H1 (cell line): Measurements from ENCODE around the gene CDC42BPB. TPM values are rescaled to one million over a fixed set of nuclear protein-coding genes. Genes with fewer than 3 reads are reported as not detected.

Experiments used
- BACH1 ChIP-seq: IDR thresholded peaks from 2 replicates; pipeline ENCODE4 v1.6.1; 2012; ENCODE audit warnings: low read length, improper control_type of control experiment
- CTCF ChIP-seq, 3 experiments: IDR thresholded peaks; 1 replicate in 2 of 3; 2 replicates in 1 of 3; pipeline versions ENCODE4 v1.5.1 to v1.6.1; 2011; ENCODE audit warnings: low read length in 3 of 3, mild to moderate bottlenecking in 3 of 3, inconsistent platforms in 2 of 3, low read depth in 1 of 3, moderate library complexity in 1 of 3; ENCODE audit not compliant: insufficient read depth in 1 of 3; ENCODE audit errors: control extremely low read depth in 1 of 3
- HDAC6 ChIP-seq: IDR thresholded peaks from one replicate; pipeline ENCODE4 v1.7.1; 2012; ENCODE audit warnings: low read depth, mild to moderate bottlenecking, inconsistent platforms, low read length, moderate library complexity
- RFX5 ChIP-seq: IDR thresholded peaks from 2 replicates; pipeline ENCODE4 v1.6.1; 2011; ENCODE audit warnings: low read depth, low read length, improper control_type of control experiment, borderline replicate concordance
- SRF ChIP-seq: IDR thresholded peaks from 2 replicates; pipeline ENCODE4 v1.6.1; 2011; ENCODE audit warnings: mild to moderate bottlenecking, low read depth, low read length, moderate library complexity
- YY1 ChIP-seq: IDR thresholded peaks from 2 replicates; pipeline ENCODE4 v1.6.1; 2011; ENCODE audit warnings: low read depth, mild to moderate bottlenecking, low read length
- polyA plus RNA-seq, 7 experiments: library from polyadenylated mRNA; depleted of rRNA in 3 of 7; stranded (reverse) in 5 of 7; unstranded in 2 of 7; fragments of >200 nt in 5 of 7; fragments of 200-250 nt in 2 of 7; gene quantifications; 1 replicate in 5 of 7; 2 replicates in 1 of 7; 4 replicates in 1 of 7; pipeline versions ENCODE4 v1.2.1 to v1.2.3, GENCODE V29; 2011 to 2013; ENCODE audit warnings: missing spikeins in 2 of 7, mixed read lengths in 2 of 7
- total RNA-seq: library from RNA; stranded (reverse); fragmentation: NEBNext Ultra II Directional; extraction: Animal tissue kit (Norgen Biotek cat#: 25700); gene quantifications from 2 replicates; pipeline ENCODE4 v1.2.1, GENCODE V29; 2021

The CDC42BPB gene
- total and polyA plus RNA-seq, 2 of the 8 experiments (the other 6 are each of a cell fraction or from before 2014, with no cell fraction given), result 51.2 to 88.2 TPM

- TF ChIP-seq RFX5, result no peak
- no peak for TF ChIP-seq SRF
- no peak for TF ChIP-seq BACH1
- no peak for TF ChIP-seq HDAC6
- TF ChIP-seq CTCF (IDR thresholded peaks at IDR 0.05; ENCODE audit: control extremely low read depth in 1 of 3, insufficient read depth in 1 of 3, low read depth in 1 of 3, low read length in 3 of 3), result no peak
- no peak for TF ChIP-seq YY1
These were observed 142.7 kb downstream of the CDC42BPB start (continued) for GRCh38 chr14:102914474-102915291.
